HuH-7 (cell line): Measurements from ENCODE around the gene GALNT18.

Experiments used
- DNase-seq: peaks from one replicate; pipeline ENCODE4 v3.0.0; 2011; ENCODE audit warnings: low spot score

Gene GALNT18

GRCh38 chr11:11408436-11409221, 213.2 kb downstream of the GALNT18 start:
- DNase-seq = no peak

- no peak for DNase-seq
Observed at GRCh38 chr11:11407763-11408084, 214.1 kb downstream of the GALNT18 start.

GRCh38 chr11:11407065-11407762, 214.6 kb downstream of the GALNT18 start:
- no peak for DNase-seq

- DNase-seq = no peak
Observed at GRCh38 chr11:11406652-11407051, 215.2 kb downstream of the GALNT18 start.

GRCh38 chr11:11403763-11404725, 217.8 kb downstream of the GALNT18 start:
- DNase-seq = no peak

- no peak for DNase-seq
Observed at GRCh38 chr11:11401960-11402535, 219.8 kb downstream of the GALNT18 start.

GRCh38 chr11:11400635-11401232, 221.1 kb downstream of the GALNT18 start:
- peak; percentile 47 for DNase-seq

GRCh38 chr11:11400121-11400520, 221.7 kb downstream of the GALNT18 start:
- DNase-seq = no peak

- DNase-seq = no peak
Observed at GRCh38 chr11:11397781-11398180, 224.0 kb downstream of the GALNT18 start.

- no peak for DNase-seq
Observed at GRCh38 chr11:11397036-11397415, 224.8 kb downstream of the GALNT18 start.

- no peak for DNase-seq
Observed at GRCh38 chr11:11396301-11397035, 225.3 kb downstream of the GALNT18 start.

GRCh38 chr11:11395126-11395525, 226.7 kb downstream of the GALNT18 start:
- no peak for DNase-seq

GRCh38 chr11:11394241-11394640, 227.6 kb downstream of the GALNT18 start:
- DNase-seq = no peak

- DNase-seq = no peak
Observed at GRCh38 chr11:11391796-11392463, 229.9 kb downstream of the GALNT18 start.

GRCh38 chr11:11391169-11391568, 230.6 kb downstream of the GALNT18 start:
- DNase-seq = no peak

- DNase-seq = no peak
Observed at GRCh38 chr11:11390068-11390771, 231.6 kb downstream of the GALNT18 start.

- DNase-seq = no peak
Observed at GRCh38 chr11:11389238-11389637, 232.6 kb downstream of the GALNT18 start.

- DNase-seq = no peak
Observed at GRCh38 chr11:11387622-11388305, 234.0 kb downstream of the GALNT18 start.

GRCh38 chr11:11387207-11387606, 234.6 kb downstream of the GALNT18 start:
- DNase-seq = no peak
